C4-2B (cell line): ENCODE measurements around the gene RASL12.

Experiments
- CTCF ChIP-seq: fragments of 450-650 bp; conservative IDR thresholded peaks from 2 replicates; pipeline ENCODE4 v1.5.1; 2017; ENCODE audit warnings: mild to moderate bottlenecking
- ZFX ChIP-seq: fragments of 450-650 bp; IDR thresholded peaks from 2 replicates; pipeline ENCODE4 v1.6.1; 2017

- TF ChIP-seq CTCF (no peak), ZFX (no peak)
Measured at GRCh38 chr15:65105038-65105437, 37.2 kb upstream of the RASL12 start.
